MM.1S (cell line): Measurements from ENCODE around the gene BANP.

Experiments
- CTCF ChIP-seq: fragments of 300-600 bp; sonication (generic); IDR thresholded peaks from 2 replicates; pipeline ENCODE4 v1.5.1; 2016; ENCODE audit warnings: antibody characterized with exemption, low read length, mixed read lengths
- EZH2 ChIP-seq: fragments of 300-600 bp; sonication (generic); optimal IDR thresholded peaks from 2 replicates; pipeline ENCODE3; 2017; ENCODE audit warnings: low read depth, mild to moderate bottlenecking, antibody characterized with exemption, low read length, mixed read lengths

- TF ChIP-seq CTCF (no peak), EZH2 (no peak)
These were observed 111.3 kb downstream of the BANP start for GRCh38 chr16:88062341-88063210.
